Fibroblast of peridontal ligament (primary cell): ENCODE measurements around the gene RGS7.

Source experiments
- DNase-seq: peaks from one replicate; pipeline ENCODE4 v3.0.0-alpha.2; 2010; ENCODE audit errors: extremely low read depth

RGS7 gene

GRCh38 chr1:241081473-241081872 is 275.5 kb downstream of the RGS7 start:
- peak; percentile 13 for DNase-seq

DNA sequence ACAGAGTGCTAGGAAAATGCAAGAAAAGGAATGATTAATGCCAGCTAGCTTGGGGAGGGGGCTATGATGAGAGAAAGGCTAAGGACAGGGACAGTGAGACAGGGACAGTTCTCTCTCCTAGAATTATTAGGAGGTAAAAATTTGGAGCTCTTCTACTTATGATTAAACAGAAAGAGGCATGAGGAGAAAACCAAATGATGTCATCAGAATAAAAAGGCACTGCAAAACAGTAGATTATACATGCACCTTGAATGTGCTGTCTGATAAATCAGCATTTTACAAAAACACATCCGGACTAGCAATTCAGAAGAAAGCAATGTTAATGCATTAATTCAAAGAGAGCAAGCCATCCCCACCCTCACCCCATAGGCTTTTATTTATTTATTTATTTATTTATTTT is 277.5 kb downstream of the RGS7 start:
- DNase-seq, result no peak

DNA sequence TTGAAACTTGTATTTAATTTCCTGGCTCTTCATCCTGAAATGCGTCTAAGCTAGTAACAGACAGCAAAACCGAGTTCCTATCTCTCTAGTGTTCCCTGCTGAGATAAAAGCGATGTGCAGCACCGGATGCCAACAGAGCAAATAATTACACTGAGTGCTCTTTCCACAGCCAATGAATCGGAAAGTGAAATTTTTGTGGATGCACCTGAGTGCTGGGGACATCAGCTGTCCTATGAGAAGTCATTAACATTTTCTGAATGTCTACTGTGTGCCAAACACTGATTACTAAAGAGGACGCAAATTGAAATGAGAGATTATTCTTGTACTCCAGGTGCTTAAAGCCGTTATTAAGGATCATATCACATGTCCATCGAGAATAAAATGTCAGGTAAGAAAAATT is 278.0 kb downstream of the RGS7 start:
- no peak for DNase-seq

- peak; percentile 16 for DNase-seq
Measured at GRCh38 chr1:241077386-241078147, 279.4 kb downstream of the RGS7 start.

DNA sequence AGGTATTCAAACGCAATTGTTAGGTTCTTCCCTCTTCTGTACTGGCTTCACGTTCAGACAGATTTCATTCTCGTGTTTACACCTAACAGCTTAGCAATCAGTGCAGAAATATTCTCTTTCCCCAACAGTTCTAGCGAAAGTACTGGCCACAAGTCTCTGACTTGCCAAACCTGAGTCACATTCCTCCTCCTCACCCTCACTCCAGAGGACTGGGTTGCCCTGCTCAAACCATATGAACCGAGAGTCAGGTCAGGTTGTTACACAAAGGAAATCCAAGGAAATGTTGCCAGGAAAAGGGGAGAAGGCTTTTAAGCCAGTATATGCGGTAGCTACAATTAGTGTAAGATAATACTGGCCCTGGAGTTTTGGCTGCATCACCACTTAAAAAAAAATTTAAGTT is 282.5 kb downstream of the RGS7 start:
- peak; percentile 55 for DNase-seq

GRCh38 chr1:241068359-241068758 is 288.6 kb downstream of the RGS7 start:
- no peak for DNase-seq

DNA sequence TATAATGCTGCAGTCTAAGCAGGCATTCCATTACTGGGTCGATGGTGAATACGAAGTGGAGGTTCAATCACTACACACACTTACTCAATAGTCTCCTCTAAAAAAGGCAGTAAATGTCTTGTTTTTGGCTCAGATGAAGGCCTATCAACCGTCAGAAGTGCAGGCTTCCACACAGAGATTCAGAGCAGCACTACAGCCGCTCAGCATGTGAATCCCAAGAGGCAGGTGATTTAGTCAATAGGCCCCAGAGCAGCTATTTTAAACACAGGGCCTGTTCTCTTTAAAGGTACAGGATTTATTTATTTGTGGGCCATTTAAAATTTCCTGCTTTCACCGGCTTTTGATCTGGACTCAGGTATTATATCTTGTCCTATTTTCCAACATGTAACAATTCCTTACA is 293.7 kb downstream of the RGS7 start:
- no peak for DNase-seq

- DNase-seq, result no peak
Measured at GRCh38 chr1:241061062-241061461, 295.9 kb downstream of the RGS7 start.

DNA sequence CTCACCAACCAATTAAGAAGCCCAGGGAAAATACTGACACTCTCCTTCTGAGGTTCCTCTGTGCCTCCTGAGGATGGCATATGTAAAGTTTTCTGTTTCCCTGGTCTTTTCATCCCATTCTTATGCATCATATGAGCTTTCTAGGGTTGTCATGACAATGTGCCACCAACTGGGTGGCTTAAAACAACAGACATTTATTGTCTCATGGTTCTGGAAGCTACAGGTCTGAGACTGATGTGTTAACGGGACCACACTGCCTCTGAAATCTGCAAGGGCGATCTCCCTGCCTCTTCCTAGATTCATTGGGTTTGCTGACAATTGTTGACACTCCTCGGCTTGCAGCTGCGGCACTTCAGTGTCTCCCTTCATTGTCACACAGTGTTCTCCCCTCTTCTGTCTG is 308.4 kb downstream of the RGS7 start:
- no peak for DNase-seq

DNA sequence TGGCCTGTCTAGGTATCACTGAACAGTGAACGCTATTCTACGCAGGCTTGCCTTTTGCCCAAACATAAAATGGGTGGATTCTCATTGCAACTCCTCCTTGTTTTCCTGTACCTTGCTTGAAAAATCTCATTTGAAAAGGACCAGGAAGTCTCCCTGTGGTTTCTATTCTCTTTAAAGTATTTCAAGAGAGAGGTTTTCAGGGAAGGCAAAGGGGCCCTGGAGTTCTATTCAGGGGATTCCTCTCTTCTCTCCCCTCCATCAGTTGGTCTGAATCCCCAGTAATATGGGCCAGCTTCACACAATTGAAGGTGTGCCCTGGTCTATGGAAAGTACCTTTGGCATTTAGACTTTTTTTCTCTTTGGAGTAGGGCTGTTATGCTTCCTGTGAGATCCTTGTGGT is 311.3 kb downstream of the RGS7 start:
- no peak for DNase-seq

DNA sequence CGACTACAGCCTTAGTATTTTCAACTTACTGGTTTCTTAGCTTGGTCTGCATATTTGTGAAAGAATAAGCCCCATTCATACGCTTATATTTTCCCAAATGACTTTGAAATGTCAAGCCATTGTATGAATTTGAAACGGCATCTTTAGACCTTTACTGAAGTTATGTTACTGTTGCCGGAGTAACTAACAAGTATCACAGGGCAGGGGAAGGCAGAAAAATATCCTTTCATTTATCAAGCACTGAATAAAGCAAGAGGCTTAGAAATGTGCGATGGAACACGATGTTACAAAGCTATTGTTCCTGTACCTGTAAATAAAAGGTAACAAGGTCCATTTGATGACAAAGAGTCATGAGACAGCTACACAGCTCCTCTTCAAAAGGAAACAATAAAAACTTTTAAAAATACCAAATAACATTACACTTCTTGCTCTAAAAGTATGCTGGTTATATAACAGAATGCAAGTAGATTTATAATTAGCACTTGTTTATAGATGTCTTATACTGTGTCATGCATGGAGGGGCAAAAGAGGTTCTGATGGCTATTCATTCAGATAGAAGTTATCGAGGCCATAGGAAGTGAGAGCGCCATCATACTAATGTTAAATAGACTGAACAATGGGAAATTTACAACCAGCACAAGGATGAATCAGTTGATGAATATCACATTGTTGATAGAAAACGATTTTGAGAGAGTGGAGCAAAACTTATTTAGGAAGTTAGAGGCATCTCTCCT is 322.6 kb downstream of the RGS7 start:
- no peak for DNase-seq

- no peak for DNase-seq
Measured at GRCh38 chr1:241024834-241025233, 332.2 kb downstream of the RGS7 start.

DNA sequence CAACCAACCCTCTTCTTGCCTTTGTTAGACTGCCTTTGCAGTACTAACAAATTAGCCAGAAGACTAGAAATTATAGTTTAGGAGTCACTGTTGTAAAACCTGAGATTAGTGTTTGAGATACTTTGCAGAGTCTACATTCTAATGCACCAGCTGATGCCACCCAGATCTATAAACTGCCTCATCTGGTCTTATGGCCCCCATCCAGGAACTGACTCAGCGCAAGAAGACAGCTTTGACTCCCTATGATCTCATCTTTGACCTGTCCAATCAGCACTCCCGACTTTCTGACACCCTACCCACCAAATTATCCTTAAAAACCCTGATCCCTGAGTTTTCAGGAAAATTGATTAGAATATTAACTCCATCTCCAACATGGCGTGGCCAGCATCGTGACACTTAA is 334.6 kb downstream of the RGS7 start:
- peak; percentile 9 for DNase-seq

DNA sequence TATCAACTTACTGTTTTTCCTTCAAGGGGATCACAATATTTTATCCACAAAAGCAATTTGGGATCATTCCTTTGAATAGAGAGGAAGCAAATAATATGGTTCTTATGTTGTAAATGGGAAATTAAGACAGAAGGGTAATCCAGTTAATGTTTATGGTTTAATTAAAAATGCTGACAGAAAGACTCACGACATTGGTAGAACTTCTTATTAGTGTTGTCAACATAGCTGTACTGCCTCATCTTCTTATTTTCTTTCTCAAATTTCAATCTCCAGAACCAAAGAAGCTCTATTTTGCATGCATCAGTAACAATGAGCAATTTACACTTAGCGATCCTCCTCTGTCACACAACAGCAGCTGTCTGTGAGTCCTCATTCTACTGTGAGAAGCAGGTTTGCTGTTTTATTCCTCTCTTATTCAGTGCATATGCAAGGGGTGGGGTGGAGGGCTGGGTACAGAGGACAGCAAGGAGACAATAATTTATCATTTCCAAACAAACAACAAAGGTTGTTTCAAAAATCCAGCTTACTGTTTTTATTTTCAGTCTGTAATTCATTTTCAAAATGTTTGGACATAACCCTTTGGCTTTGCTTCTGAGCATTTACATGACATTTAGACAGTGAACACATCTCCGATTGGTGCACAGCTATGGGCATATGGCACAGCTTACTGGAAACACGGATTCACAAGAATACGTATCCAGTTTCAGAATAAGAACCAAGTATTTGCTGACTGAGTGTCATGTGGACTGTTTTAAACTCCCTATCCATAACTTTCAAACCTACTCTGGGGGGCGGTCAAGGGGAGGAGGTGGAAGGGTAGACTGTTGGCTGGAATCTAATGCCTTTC is 335.9 kb downstream of the RGS7 start:
- no peak for DNase-seq

DNA sequence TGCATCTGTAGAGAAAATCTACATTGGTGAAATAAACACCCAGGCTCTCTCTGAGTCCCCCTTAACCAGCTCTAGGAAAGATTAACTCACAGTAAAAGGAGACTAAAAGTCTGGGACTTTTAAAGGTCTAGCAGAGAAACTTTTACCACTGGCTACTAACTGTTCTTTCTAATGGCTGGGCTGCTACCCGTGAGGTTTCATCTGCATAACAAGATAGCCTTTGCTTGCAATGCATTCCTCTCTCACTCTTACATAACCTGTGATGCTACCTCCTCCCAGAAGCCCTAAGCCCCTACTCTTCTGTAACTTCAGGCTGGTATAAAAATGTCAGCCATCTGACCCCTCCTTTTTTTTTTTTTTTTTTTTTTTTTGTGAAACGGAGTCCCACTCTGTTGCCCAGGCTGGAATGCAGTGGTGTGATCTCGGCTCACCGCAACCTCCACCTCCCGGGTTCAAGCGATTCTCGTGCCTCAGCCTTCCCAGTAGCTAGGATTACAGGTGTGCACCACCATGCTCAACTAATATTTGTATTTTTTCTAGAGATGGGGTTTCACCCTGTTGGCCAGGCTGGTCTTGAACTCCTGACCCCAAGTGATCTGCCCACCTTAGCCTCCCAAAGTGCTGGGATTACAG is 344.2 kb downstream of the RGS7 start:
- no peak for DNase-seq

DNA sequence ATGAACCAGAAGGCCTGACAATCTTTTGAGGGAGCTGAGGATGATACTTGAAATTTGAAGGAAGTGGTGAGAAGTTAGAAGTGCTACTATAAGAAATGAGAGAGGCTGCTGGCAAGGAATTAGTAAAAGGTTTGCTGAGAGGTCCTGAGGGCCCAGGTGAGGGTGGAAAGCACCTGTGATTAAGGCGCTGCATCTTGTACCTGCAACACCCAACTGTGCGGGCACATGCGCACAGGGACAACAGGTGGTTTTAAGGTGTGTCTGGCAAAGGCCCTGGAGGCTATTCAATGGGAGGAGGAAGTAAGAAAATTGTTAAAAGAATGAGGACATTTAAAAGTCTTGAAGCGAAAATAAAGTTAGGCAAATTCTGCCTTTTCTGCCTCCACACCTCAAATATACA is 349.3 kb downstream of the RGS7 start:
- no peak for DNase-seq

GRCh38 chr1:240999826-241000225 is 357.2 kb downstream of the RGS7 start:
- DNase-seq, result no peak

GRCh38 chr1:240998441-240999015 is 358.5 kb downstream of the RGS7 start:
- no peak for DNase-seq

GRCh38 chr1:240998024-240998423 is 359.0 kb downstream of the RGS7 start:
- DNase-seq, result peak; percentile 50

- no peak for DNase-seq
Measured at GRCh38 chr1:240993004-240993403, 364.0 kb downstream of the RGS7 start.

- DNase-seq, result no peak
Measured at GRCh38 chr1:240991230-240991629, 365.8 kb downstream of the RGS7 start.

- DNase-seq, result peak; percentile 10
Measured at GRCh38 chr1:240987928-240988327, 369.1 kb downstream of the RGS7 start.
